Endothelial cell of umbilical vein (primary cell): ENCODE measurements around the gene TRDMT1.

Experiments used
- CTCF ChIP-seq, 2 donors: IDR thresholded peaks; 1 replicate in 1 of 2; 2 replicates in 1 of 2; pipeline ENCODE4 v1.5.1; 2011; ENCODE audit warnings: low read length in 2 of 2, mild to moderate bottlenecking in 2 of 2, moderate library complexity in 2 of 2, control low read depth in 1 of 2, inconsistent platforms in 1 of 2, low read depth in 1 of 2; ENCODE audit not compliant: insufficient read depth in 1 of 2; ENCODE audit errors: extremely low read depth in 1 of 2
- EZH2 ChIP-seq: IDR thresholded peaks from 2 replicates; pipeline ENCODE4 v1.6.1; 2012; ENCODE audit warnings: borderline replicate concordance, low read depth, mild to moderate bottlenecking, moderate library complexity, low read length, inconsistent platforms; ENCODE audit not compliant: severe bottlenecking
- GATA2 ChIP-seq: IDR thresholded peaks from 2 replicates; pipeline ENCODE4 v1.7.0; 2011; ENCODE audit warnings: low read depth, mild to moderate bottlenecking, moderate library complexity, mixed read lengths, low read length; ENCODE audit not compliant: insufficient read length, insufficient read depth
- JUN ChIP-seq: IDR thresholded peaks from 2 replicates; pipeline ENCODE4 v1.6.1; 2011; ENCODE audit warnings: borderline replicate concordance, low read depth; ENCODE audit not compliant: insufficient read length, insufficient read depth
- MAX ChIP-seq: IDR thresholded peaks from 2 replicates; pipeline ENCODE4 v1.6.1; 2011; ENCODE audit not compliant: insufficient read depth, insufficient read length
- MYC ChIP-seq: IDR thresholded peaks from one replicate; pipeline ENCODE4 v1.6.1; 2011; ENCODE audit warnings: mild to moderate bottlenecking, low read depth, low read length
- POLR2A ChIP-seq: IDR thresholded peaks from 2 replicates; pipeline ENCODE4 v1.6.1; 2012; ENCODE audit warnings: low read depth, mild to moderate bottlenecking, control low read depth, low read length
- POLR2AphosphoS5 ChIP-seq: IDR thresholded peaks from 2 replicates; pipeline ENCODE4 v1.6.1; 2012; ENCODE audit warnings: low read depth, mild to moderate bottlenecking, control low read depth, low read length, moderate library complexity; ENCODE audit not compliant: insufficient read depth

- TF ChIP-seq POLR2A = no peak
- TF ChIP-seq CTCF (IDR thresholded peaks at IDR 0.05; ENCODE audit: extremely low read depth in 1 of 2, insufficient read depth in 1 of 2, low read depth in 1 of 2, low read length in 2 of 2) = no peak
- no peak for TF ChIP-seq EZH2
- no peak for TF ChIP-seq POLR2AphosphoS5
- no peak for TF ChIP-seq JUN
- TF ChIP-seq MAX = no peak
- no peak for TF ChIP-seq GATA2
- TF ChIP-seq MYC = no peak
These were observed 71.7 kb downstream of the TRDMT1 start, which contains the start of gene CUBN for GRCh38 chr10:17129741-17130140.
